Hypothalamus (tissue), 51 donors: ENCODE results near the gene RNF13.
A peak's percentile ranks its signal among the peaks of the same experiment; 100 is the strongest.

Source experiments
- DNase-seq, 51 donors: peaks; one replicate each; lab custom pipeline; 2025; lab: John Stamatoyannopoulos, UW

RNF13 gene

GRCh38 chr3:149812606-149813366, at the start of gene RNF13:
Gene RNF13 (plus strand): TSS chr3:149813215. CDS start chr3:149846027, 32,812 bp downstream.
- DNase-seq, result peak; percentile 62 to 99 (median 96)

- no peak for DNase-seq
Measured at GRCh38 chr3:149763565-149764195, 49.3 kb upstream of the RNF13 start.

- DNase-seq, result no peak
Measured at GRCh38 chr3:149764302-149764701, 48.7 kb upstream of the RNF13 start.

- peak in 6 of 51 donors; percentile 1 to 65 (median 14) for DNase-seq
Measured at GRCh38 chr3:149765762-149766334, 47.2 kb upstream of the RNF13 start.

GRCh38 chr3:149767720-149768119, 45.3 kb upstream of the RNF13 start:
- DNase-seq, result peak in 47 of 51 donors; percentile 3 to 92 (median 61)

- DNase-seq, result no peak
Measured at GRCh38 chr3:149768704-149769103, 44.3 kb upstream of the RNF13 start.

- no peak for DNase-seq
Measured at GRCh38 chr3:149770246-149770645, 42.8 kb upstream of the RNF13 start.

GRCh38 chr3:149771652-149772271, 41.3 kb upstream of the RNF13 start:
- DNase-seq, result peak in 14 of 51 donors; percentile 1 to 36 (median 6)

GRCh38 chr3:149772861-149773260, 40.2 kb upstream of the RNF13 start:
- DNase-seq, result no peak

GRCh38 chr3:149776170-149776569, 36.8 kb upstream of the RNF13 start:
- DNase-seq, result no peak

GRCh38 chr3:149777414-149778214, 35.4 kb upstream of the RNF13 start:
- DNase-seq, result no peak

- no peak for DNase-seq
Measured at GRCh38 chr3:149781211-149781610, 31.8 kb upstream of the RNF13 start.

- DNase-seq, result no peak
Measured at GRCh38 chr3:149781741-149782140, 31.3 kb upstream of the RNF13 start.

- DNase-seq, result no peak
Measured at GRCh38 chr3:149783576-149783975, 29.4 kb upstream of the RNF13 start.

GRCh38 chr3:149784064-149784704, 28.8 kb upstream of the RNF13 start:
- DNase-seq, result no peak

GRCh38 chr3:149790268-149790667, 22.7 kb upstream of the RNF13 start:
- no peak for DNase-seq

GRCh38 chr3:149790698-149791097, 22.3 kb upstream of the RNF13 start:
- DNase-seq, result no peak

GRCh38 chr3:149792452-149793270, 20.4 kb upstream of the RNF13 start, which contains the start of gene ANKUB1:
Gene ANKUB1 (minus strand): TSS chr3:149792554. CDS start chr3:149792366, 188 bp downstream.
- no peak for DNase-seq

- no peak for DNase-seq
Measured at GRCh38 chr3:149796026-149796425, 17.0 kb upstream of the RNF13 start.
